Stomach (tissue), 9 donors: ENCODE measurements around the gene ZNF74. TPM values are rescaled to one million over a fixed set of nuclear protein-coding genes. Genes with fewer than 3 reads are reported as not detected.

ENCODE experiments used
- DNase-seq, 2 donors: peaks; one replicate each; pipeline versions ENCODE4 v3.0.0 to v3.0.0-alpha.2; 2013 to 2019
- H3K27ac ChIP-seq, 5 donors: fragments of 200-600 bp in 4 of 5; sonication (generic) in 4 of 5; one replicate each; pipeline ENCODE4 v1.5.1; 2013 to 2019; ENCODE audit warnings: mild to moderate bottlenecking in 1 of 5, moderate library complexity in 1 of 5
- H3K27me3 ChIP-seq, 3 donors: fragments of 200-600 bp; sonication (generic); one replicate each; pipeline ENCODE4 v1.5.1; 2017 to 2019; ENCODE audit warnings: mixed run types in 1 of 3
- H3K36me3 ChIP-seq, 4 donors: fragments of 200-600 bp; sonication (generic); 1 replicate in 3 of 4; 2 replicates in 1 of 4; pipeline ENCODE4 v1.5.1; 2016 to 2019
- H3K4me1 ChIP-seq, 4 donors: fragments of 200-600 bp; sonication (generic); one replicate each; pipeline ENCODE4 v1.5.1; 2016 to 2019
- H3K4me3 ChIP-seq, 4 donors: fragments of 200-600 bp; sonication (generic) in 3 of 4; one replicate each; pipeline ENCODE4 v1.5.1; 2016 to 2019; ENCODE audit warnings: mild to moderate bottlenecking in 1 of 4
- H3K9me3 ChIP-seq, 4 donors: fragments of 200-600 bp; sonication (generic); one replicate each; pipeline ENCODE4 v1.5.1; 2016 to 2019
- CTCF ChIP-seq, 7 experiments: fragments of 450-650 bp in 4 of 7; fragments of 200-600 bp in 3 of 7; sonication (generic) in 3 of 7; IDR thresholded peaks; one replicate each; pipeline ENCODE4 v1.5.1; 2016 to 2019; ENCODE audit warnings: antibody characterized with exemption in 7 of 7, control low read depth in 2 of 7, mild to moderate bottlenecking in 1 of 7
- EP300 ChIP-seq: sonication (generic); formaldehyde crosslinking; IDR thresholded peaks from one replicate; pipeline ENCODE4 v1.6.1; 2017; ENCODE audit warnings: antibody characterized with exemption
- POLR2A ChIP-seq, 4 donors: fragments of 450-650 bp; IDR thresholded peaks; one replicate each; pipeline ENCODE4 v1.6.1; 2016; ENCODE audit warnings: antibody characterized with exemption in 4 of 4, control low read depth in 2 of 4, mild to moderate bottlenecking in 1 of 4, moderate library complexity in 1 of 4
- POLR2AphosphoS5 ChIP-seq, 3 donors: sonication (generic); formaldehyde crosslinking; IDR thresholded peaks; one replicate each; pipeline ENCODE4 v1.6.1; 2016; ENCODE audit warnings: antibody characterized with exemption in 3 of 3
- WGBS, 5 donors: extraction: QIAGEN DNeasy Blood & Tissue Kit in 3 of 5; methylation state at CpG; one replicate each; pipeline versions ENCODE4 v1.1.5 to v1.1.7; 2013 to 2018; 5-methylcytosine and 5-hydroxymethylcytosine counted together
- intact Hi-C: fragments of 100-400 bp; cut with DNase I; formaldehyde crosslinking; loops from one replicate; pipeline ENCODE4 v1.15.1; 2023; ENCODE audit warnings: low total_unique reads
- polyA plus RNA-seq, 3 donors: library from polyadenylated mRNA; stranded (reverse); fragments of 200-250 nt; gene quantifications; one replicate each; pipeline ENCODE4 v1.2.3, GENCODE V29; 2013
- total RNA-seq, 5 donors: library from RNA; depleted of rRNA; stranded (reverse); fragments of >200 nt; gene quantifications; one replicate each; pipeline versions ENCODE4 v1.1.0 to v1.2.3, GENCODE V29; 2014 to 2016
- donor health status: healthy with polysubstance abuse.
- donor health status: Bipolar disorder and iron deficiency.
- donor health status: healthy.

The ZNF74 gene
- total and polyA plus RNA-seq, 8 donors, result 3.1 to 29.9 (median 8.2) TPM

GRCh38 chr22:20433686-20434241 is 39.8 kb downstream of the ZNF74 start:
- Histone ChIP-seq H3K27ac (no peak overlapping the region), H3K36me3 (peaks cover 0 to 18% (median 13%) of the 10 kb centered on the region in 4 donors), H3K4me1 (peaks cover 53 to 82% (median 65%) of the 10 kb centered on the region in 4 donors), H3K27me3 (peaks cover 0 to 98% (median 62%) of the 10 kb centered on the region in 3 donors), H3K9me3 (no peaks in the 10 kb centered on the region), H3K4me3 (no peak overlapping the region)
- no peak for TF ChIP-seq POLR2AphosphoS5 (IDR thresholded peaks at IDR 0.05)
- TF ChIP-seq POLR2A (IDR thresholded peaks at IDR 0.05), result no peak
- no peak for TF ChIP-seq CTCF (IDR thresholded peaks at IDR 0.05)
- no peak for TF ChIP-seq EP300
- no peak for DNase-seq
- intact Hi-C loops, result no loop called here
- WGBS, 5 donors, result 59 to 80% (median 69%) methylated on average over 3 to 4 of the region's 4 CpGs

- H3K27ac ChIP-seq, result no peak overlapping the region
- H3K36me3 ChIP-seq, result peaks cover 0 to 12% (median 8%) of the 10 kb centered on the region in 4 donors
- 89 to 96% (median 92%) methylated on average over 12 of the region's 12 CpGs for WGBS, 5 donors
- peaks cover 48 to 81% (median 65%) of the 10 kb centered on the region in 4 donors for H3K4me1 ChIP-seq
- no peak overlapping the region for H3K4me3 ChIP-seq
- DNase-seq, result no peak
- intact Hi-C loops, result no loop called here
- TF ChIP-seq POLR2AphosphoS5 (IDR thresholded peaks at IDR 0.05) (no peak), POLR2A (IDR thresholded peaks at IDR 0.05) (no peak), EP300 (no peak), CTCF (IDR thresholded peaks at IDR 0.05) (no peak)
- peaks cover 0 to 97% (median 62%) of the 10 kb centered on the region in 3 donors for H3K27me3 ChIP-seq
- no peaks in the 10 kb centered on the region for H3K9me3 ChIP-seq
Measured at GRCh38 chr22:20434264-20434751, 40.4 kb downstream of the ZNF74 start.

- intact Hi-C loops, result no loop called here
- TF ChIP-seq POLR2A (IDR thresholded peaks at IDR 0.05) (no peak), EP300 (no peak), CTCF (IDR thresholded peaks at IDR 0.05) (no peak), POLR2AphosphoS5 (IDR thresholded peaks at IDR 0.05) (no peak)
- Histone ChIP-seq H3K9me3 (no peaks in the 10 kb centered on the region), H3K27me3 (peaks cover 0 to 92% (median 59%) of the 10 kb centered on the region in 3 donors), H3K36me3 (peaks cover 0 to 8% (median 3%) of the 10 kb centered on the region in 4 donors), H3K27ac (no peak overlapping the region), H3K4me3 (no peak overlapping the region), H3K4me1 (peaks cover 43 to 81% (median 61%) of the 10 kb centered on the region in 4 donors)
- no peak for DNase-seq
- WGBS, 5 donors, result 84 to 92% (median 92%) methylated on average over 3 of the region's 3 CpGs
Measured at GRCh38 chr22:20434773-20435172, 40.8 kb downstream of the ZNF74 start.

GRCh38 chr22:20435436-20436306 is 41.7 kb downstream of the ZNF74 start:
- no peak for DNase-seq
- H3K27ac ChIP-seq, result peak overlapping the region in 3 of 5 donors; percentile 74 to 86 (median 83)
- WGBS, 5 donors, result 56 to 71% (median 63%) methylated on average over 9 to 11 of the region's 11 CpGs

More at GRCh38 chr22:20435436-20436306, 41.7 kb downstream of the ZNF74 start:
- H3K9me3 ChIP-seq, result no peaks in the 10 kb centered on the region
- peaks cover 34 to 74% (median 52%) of the 10 kb centered on the region in 4 donors for H3K4me1 ChIP-seq
- H3K27me3 ChIP-seq, result peaks cover 0 to 83% (median 50%) of the 10 kb centered on the region in 3 donors
- TF ChIP-seq POLR2AphosphoS5 (IDR thresholded peaks at IDR 0.05) (no peak), CTCF (IDR thresholded peaks at IDR 0.05) (no peak), EP300 (no peak), POLR2A (IDR thresholded peaks at IDR 0.05) (no peak)
- H3K4me3 ChIP-seq, result peak overlapping the region; percentile 55 to 63 (median 62)
- H3K36me3 ChIP-seq, result peaks cover 0 to under 1% (median 0%) of the 10 kb centered on the region in 4 donors
- intact Hi-C loops, result no loop called here
